ENCODE data around the gene ENTPD1.

DNA sequence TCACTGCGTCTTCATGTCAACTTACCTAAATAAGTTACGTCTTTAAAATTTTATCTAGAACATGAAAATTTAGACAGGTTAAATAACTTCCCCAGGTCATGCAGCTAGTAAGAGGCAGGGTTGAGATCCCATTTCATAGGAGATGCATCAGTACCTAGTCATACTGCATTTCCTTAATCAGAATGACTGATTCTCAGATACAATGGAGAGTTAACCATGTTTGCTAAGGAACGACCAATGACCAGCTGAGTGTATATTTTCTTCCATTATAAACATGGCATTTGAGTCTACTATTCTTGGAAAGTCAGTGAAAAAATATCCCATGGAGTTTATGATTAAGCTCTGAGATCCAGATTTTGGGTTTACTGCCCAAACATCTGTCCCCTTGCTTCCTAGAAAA, 39.6 kb downstream of the ENTPD1 start:
- TF ChIP-seq EZH2 (IDR thresholded peaks at IDR 0.05) (no peak), CTCF (IDR thresholded peaks at IDR 0.05) (no peak)

Measured in neural progenitor cell (in vitro differentiated cells).